D721Med (cell line): ENCODE data around the gene MFN2.
"Not testable (repeated sequence)": the region's sequence is repeated elsewhere in the genome, so short reads cannot be mapped to it uniquely, and the experiment has no call there.

Experiments used
- DNase-seq: peaks from one replicate; pipeline ENCODE4 v3.0.0; 2011; ENCODE audit warnings: low spot score; ENCODE audit not compliant: insufficient read length
- FAIRE-seq: peaks from 2 replicates; lab custom pipeline; 2011; peaks lifted over from hg19 to GRCh38; lab: Jason Lieb, UNC
- CTCF ChIP-seq: IDR thresholded peaks from 2 replicates; pipeline ENCODE4 v1.5.1; 2012; ENCODE audit warnings: mild to moderate bottlenecking, control low read depth; ENCODE audit not compliant: insufficient read depth; ENCODE audit errors: missing control alignments

Gene MFN2

GRCh38 chr1:11979851-11980675 lies at the start of gene MFN2:
Gene MFN2, plus strand, starts transcription at chr1:11980444. Its CDS starts 8,725 bp downstream, at chr1:11989169.
- no peak for FAIRE-seq
- no peak for TF ChIP-seq CTCF
- DNase-seq: peak; percentile 87

DNA sequence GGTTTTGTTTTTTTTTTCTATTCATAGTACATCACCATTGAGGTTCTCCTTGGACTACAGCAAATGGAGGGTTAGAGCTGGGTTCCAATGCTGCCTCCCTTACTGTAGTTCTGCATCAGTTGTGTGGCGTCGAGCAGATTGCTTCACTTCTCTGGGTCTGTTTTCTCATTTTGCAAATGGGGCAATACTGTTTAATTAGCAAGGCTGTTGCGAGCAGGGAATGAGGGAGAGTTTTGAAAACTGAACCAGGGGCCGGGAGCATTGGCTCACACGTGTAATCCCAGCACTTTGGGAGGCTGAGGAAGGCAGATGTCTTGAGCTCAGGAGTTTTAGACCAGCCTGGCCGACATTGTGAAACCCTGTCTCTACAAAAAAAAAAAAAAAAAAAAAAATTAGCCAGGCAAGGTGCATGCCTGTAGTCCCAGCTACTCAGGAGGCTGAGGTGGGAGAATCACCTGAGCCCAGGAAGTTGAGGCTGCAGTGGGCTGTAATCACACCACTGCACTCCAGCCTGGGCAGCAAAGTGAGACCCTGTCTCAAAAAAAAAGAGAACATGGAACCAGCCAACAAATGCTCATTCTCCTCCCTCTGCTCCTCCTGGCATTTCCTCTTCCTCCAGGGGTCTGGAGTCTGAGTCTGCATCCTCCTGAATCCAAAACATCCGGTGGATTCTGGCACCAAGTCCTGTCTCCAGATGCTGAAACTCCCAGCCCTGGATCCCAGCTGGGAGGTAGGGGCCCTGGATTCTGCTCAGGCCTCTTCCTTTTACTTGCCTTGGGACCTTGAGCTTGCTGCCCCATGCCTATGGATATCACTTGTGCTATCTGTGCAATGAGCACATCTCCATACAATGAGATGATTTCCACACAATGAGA lies 49.4 kb upstream of the MFN2 start:
- no peak for TF ChIP-seq CTCF
- DNase-seq (no peak), FAIRE-seq (no peak)

DNA sequence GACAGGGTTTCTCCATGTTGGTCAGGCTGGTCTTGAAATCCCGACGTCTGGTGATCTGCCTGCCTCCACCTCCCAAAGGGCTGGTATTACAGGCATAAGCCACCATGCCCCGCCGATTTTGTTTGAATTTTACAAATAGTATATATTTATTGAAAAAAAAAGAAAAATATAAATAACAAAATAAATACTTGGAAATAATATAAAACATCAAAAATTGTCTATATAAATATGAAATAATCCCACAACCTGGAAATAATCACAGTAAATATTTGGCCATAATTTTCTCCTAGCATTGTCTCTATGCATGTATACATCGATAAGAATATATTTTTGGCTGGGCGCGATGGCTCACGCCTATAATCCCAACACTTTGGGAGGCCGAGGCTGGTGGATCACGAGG lies 48.4 kb upstream of the MFN2 start:
- no peak for TF ChIP-seq CTCF
- DNase-seq: no peak
- FAIRE-seq: no peak

- FAIRE-seq: no peak
- no peak for TF ChIP-seq CTCF
- DNase-seq: peak; percentile 60
These were observed 45.8 kb upstream of the MFN2 start, which contains the start of gene PLOD1 for GRCh38 chr1:11934302-11935056. Gene PLOD1, plus strand, starts transcription at chr1:11934717. Its CDS starts 63 bp downstream, at chr1:11934780.

- DNase-seq (no peak), FAIRE-seq (no peak)
- TF ChIP-seq CTCF: no peak
These were observed 45.2 kb upstream of the MFN2 start for GRCh38 chr1:11935057-11935412.

- FAIRE-seq, DNase-seq: not testable (repeated sequence)
These were observed 44.5 kb upstream of the MFN2 start for GRCh38 chr1:11935733-11936132.
